ENCODE results near the gene SESN3.

- TF ChIP-seq EZH2 (IDR thresholded peaks at IDR 0.05; ENCODE audit: insufficient read depth, poor library complexity, severe bottlenecking), result no peak
- TF ChIP-seq EZH2phosphoT487 (IDR thresholded peaks at IDR 0.05; ENCODE audit: insufficient read depth, low read depth), result no peak
Measured at GRCh38 chr11:95247127-95247684, 16.2 kb upstream of the SESN3 start.

Data from GM23248 (cell line).